ENCODE results near the gene HIVEP3. TPM values are rescaled to one million over a fixed set of nuclear protein-coding genes. Genes with fewer than 3 reads are reported as not detected.

The HIVEP3 gene
- total and polyA plus RNA-seq, 4 donors, result 7.0 to 14.7 (median 8.8) TPM

DNA sequence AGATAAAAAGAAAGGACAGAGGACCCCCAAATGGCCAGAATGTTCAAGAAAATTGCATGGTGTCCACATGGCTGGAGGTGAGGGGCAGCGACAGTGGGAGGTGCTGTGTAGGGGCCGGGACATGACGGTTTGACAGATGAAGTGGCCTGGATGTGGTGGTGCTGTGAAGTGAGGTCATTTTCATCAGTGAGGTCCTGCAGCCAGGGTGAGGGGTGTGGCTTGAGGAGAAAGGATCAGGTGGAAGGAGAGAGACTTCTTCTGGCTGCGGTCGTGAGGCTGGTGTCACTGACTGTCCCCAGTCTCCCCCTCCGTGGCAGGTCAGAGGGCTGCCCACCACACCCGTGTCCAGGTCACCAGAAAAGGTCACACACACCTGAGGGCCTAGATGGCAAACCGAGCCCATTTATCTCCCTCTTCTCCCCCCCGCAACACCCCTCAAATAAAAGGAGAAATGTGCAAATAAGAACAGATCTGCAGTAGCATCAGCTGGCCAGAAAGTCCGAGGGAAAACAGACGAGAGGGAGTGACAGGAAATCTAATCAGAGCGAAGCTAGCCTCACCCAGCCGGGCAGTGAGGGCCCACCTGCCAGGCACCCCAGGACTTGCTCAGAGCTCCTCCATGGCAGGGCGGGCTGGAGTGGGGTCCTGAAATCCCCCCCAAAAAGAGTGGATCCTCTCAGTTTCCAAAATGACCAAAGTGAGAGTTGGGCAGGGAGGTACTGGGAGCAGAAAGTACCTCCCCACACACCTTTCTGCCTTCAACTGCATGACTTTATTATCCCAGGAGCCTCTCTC is 285.7 kb downstream of the HIVEP3 start:
- no peak overlapping the region for H3K27ac ChIP-seq (ENCODE audit: low read depth in 1 of 2, low read length in 1 of 2)
- peaks cover 0 to 2% (median 0%) of the 10 kb centered on the region in 5 donors for H3K4me1 ChIP-seq (ENCODE audit: control insufficient read depth in 5 of 5, insufficient read depth in 5 of 5, low read length in 5 of 5)
- no peak for ATAC-seq (ENCODE audit: insufficient read depth, low FRiP score)
- H3K27me3 ChIP-seq (ENCODE audit: control insufficient read depth in 3 of 3, insufficient read depth in 3 of 3, low read length in 2 of 3), result peaks cover 0 to 2% (median 0%) of the 10 kb centered on the region in 3 donors
- WGBS, 2 donors, result 88 to 93% methylated on average over 14 of the region's 14 CpGs
- TF ChIP-seq, protein P1, sequence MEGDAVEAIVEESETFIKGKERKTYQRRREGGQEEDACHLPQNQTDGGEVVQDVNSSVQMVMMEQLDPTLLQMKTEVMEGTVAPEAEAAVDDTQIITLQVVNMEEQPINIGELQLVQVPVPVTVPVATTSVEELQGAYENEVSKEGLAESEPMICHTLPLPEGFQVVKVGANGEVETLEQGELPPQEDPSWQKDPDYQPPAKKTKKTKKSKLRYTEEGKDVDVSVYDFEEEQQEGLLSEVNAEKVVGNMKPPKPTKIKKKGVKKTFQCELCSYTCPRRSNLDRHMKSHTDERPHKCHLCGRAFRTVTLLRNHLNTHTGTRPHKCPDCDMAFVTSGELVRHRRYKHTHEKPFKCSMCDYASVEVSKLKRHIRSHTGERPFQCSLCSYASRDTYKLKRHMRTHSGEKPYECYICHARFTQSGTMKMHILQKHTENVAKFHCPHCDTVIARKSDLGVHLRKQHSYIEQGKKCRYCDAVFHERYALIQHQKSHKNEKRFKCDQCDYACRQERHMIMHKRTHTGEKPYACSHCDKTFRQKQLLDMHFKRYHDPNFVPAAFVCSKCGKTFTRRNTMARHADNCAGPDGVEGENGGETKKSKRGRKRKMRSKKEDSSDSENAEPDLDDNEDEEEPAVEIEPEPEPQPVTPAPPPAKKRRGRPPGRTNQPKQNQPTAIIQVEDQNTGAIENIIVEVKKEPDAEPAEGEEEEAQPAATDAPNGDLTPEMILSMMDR (IDR thresholded peaks at IDR 0.05; ENCODE audit: control extremely low read depth, extremely low read depth), result no peak
- H3K36me3 ChIP-seq (ENCODE audit: control insufficient read depth in 4 of 4, insufficient read depth in 4 of 4, low read length in 4 of 4), result peaks cover 0 to 3% (median 0%) of the 10 kb centered on the region in 4 donors
- H3K9ac ChIP-seq (ENCODE audit: insufficient read depth in 1 of 2, low read length in 2 of 2), result no peak overlapping the region
- no peaks in the 10 kb centered on the region for H3K9me3 ChIP-seq (ENCODE audit: control insufficient read depth in 4 of 4, insufficient read depth in 3 of 4, low read length in 3 of 4)
- DNase-seq, result no peak
- no peak overlapping the region for H3K4me3 ChIP-seq

DNA sequence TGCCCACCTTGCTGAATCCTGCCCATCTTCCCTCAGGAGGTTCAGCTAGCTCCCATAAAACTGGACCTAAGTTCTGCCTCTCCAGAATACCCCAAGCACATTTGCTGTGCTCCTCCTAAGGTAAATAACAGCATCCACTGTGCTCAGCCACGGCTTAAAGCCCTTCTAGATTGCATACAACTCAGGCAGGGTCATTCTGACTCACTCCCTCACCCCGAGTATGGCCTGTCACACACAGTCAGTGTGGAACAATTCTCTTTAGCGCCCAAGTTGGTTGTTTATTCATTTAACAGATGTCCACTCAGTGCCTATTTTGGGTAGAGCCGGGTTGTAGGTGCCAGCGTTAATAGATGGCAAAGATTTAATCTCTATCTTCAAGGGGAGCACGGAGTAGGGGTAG is 286.8 kb downstream of the HIVEP3 start:
- peaks cover 0 to 3% (median 0%) of the 10 kb centered on the region in 5 donors for H3K4me1 ChIP-seq (ENCODE audit: control insufficient read depth in 5 of 5, insufficient read depth in 5 of 5, low read length in 5 of 5)
- WGBS, 2 donors, result 82 to 83% methylated on average over 6 of the region's 6 CpGs

DNA sequence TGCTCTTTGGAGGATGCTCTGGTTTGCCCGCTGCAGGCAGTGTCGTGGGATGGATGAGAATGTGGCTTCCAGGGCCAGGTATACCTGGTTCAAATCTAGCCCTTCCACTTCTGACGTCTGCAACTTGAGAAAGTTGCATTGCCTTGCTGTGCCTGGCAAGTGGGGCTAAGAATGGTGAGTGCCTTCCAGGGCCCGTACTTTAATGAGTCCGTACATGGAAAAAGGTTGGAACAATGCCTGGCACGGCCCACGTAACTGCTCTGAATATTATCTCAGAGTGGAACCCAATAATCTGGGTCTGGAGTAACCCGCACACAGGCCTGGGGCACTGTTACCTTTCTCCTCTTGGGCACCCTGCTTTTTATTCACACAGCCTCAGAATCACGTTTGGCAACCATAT is 287.6 kb downstream of the HIVEP3 start:
- Histone ChIP-seq H3K4me3 (no peak overlapping the region), H3K9ac (ENCODE audit: insufficient read depth in 1 of 2, low read length in 2 of 2) (no peak overlapping the region), H3K36me3 (ENCODE audit: control insufficient read depth in 4 of 4, insufficient read depth in 4 of 4, low read length in 4 of 4) (peaks cover 0 to 3% (median 0%) of the 10 kb centered on the region in 4 donors), H3K4me1 (ENCODE audit: control insufficient read depth in 5 of 5, insufficient read depth in 5 of 5, low read length in 5 of 5) (peaks cover 0 to 5% (median 0%) of the 10 kb centered on the region in 5 donors), H3K9me3 (ENCODE audit: control insufficient read depth in 4 of 4, insufficient read depth in 3 of 4, low read length in 3 of 4) (no peaks in the 10 kb centered on the region), H3K27me3 (ENCODE audit: control insufficient read depth in 3 of 3, insufficient read depth in 3 of 3, low read length in 2 of 3) (peaks cover 0 to 2% (median 0%) of the 10 kb centered on the region in 3 donors), H3K27ac (ENCODE audit: low read depth in 1 of 2, low read length in 1 of 2) (no peak overlapping the region)
- TF ChIP-seq, protein P1 (IDR thresholded peaks at IDR 0.05; ENCODE audit: control extremely low read depth, extremely low read depth), result no peak
- WGBS, 2 donors, result 85 to 89% methylated on average over 9 of the region's 9 CpGs
- DNase-seq, result no peak
- no peak for ATAC-seq (ENCODE audit: insufficient read depth, low FRiP score)

More for the DNA sequence above, 286.8 kb downstream of the HIVEP3 start:
- TF ChIP-seq, protein P1 (IDR thresholded peaks at IDR 0.05; ENCODE audit: control extremely low read depth, extremely low read depth), result no peak
- Histone ChIP-seq H3K9me3 (ENCODE audit: control insufficient read depth in 4 of 4, insufficient read depth in 3 of 4, low read length in 3 of 4) (no peaks in the 10 kb centered on the region), H3K27ac (ENCODE audit: low read depth in 1 of 2, low read length in 1 of 2) (no peak overlapping the region), H3K4me3 (no peak overlapping the region), H3K36me3 (ENCODE audit: control insufficient read depth in 4 of 4, insufficient read depth in 4 of 4, low read length in 4 of 4) (peaks cover 0 to 3% (median 0%) of the 10 kb centered on the region in 4 donors), H3K9ac (ENCODE audit: insufficient read depth in 1 of 2, low read length in 2 of 2) (no peak overlapping the region), H3K27me3 (ENCODE audit: control insufficient read depth in 3 of 3, insufficient read depth in 3 of 3, low read length in 2 of 3) (peaks cover 0 to 2% (median 0%) of the 10 kb centered on the region in 3 donors)
- DNase-seq (no peak), ATAC-seq (ENCODE audit: insufficient read depth, low FRiP score) (no peak)
